Measurements from ENCODE around the gene PDE9A. TPM values are rescaled to one million over a fixed set of nuclear protein-coding genes. Genes with fewer than 3 reads are reported as not detected.

Gene PDE9A
- total RNA-seq, 1 experiment from 2014 or later: 31.9 TPM

DNA sequence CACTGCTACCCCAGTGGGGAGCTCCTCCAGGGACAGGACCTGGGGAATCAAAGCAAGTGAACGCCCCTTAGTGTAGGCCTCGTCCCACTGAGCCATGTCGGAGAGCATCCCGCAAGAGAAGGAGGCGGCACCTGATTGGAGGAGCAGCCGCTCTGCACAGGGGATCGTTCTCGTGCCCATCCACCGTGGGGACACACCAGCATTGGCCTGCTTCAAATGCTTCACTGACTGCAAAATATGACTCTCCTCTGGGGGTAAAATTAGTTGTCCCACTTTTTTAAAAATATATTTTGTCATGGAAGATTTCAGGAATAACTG lies 111.0 kb downstream of the PDE9A start:
- no peak overlapping the region for H2BK120ac ChIP-seq (ENCODE audit: low read depth, low read length, poor library complexity, severe bottlenecking)
- no peaks in the 10 kb centered on the region for H3K4me1 Mint-ChIP-seq
- H2AFZ ChIP-seq (ENCODE audit: low read length): no peak overlapping the region
- H2AK5ac ChIP-seq (ENCODE audit: insufficient read length, low read length): no peak overlapping the region
- H2BK15ac ChIP-seq (ENCODE audit: low read depth, low read length): no peak overlapping the region
- H4K20me1 ChIP-seq (ENCODE audit: control insufficient read depth, insufficient read depth, insufficient read length): no peaks in the 10 kb centered on the region
- H3K9me3 ChIP-seq (ENCODE audit: control insufficient read depth, low read depth, low read length): no peaks in the 10 kb centered on the region
- WGBS (ENCODE audit: extremely low coverage, insufficient read length, low lambda C conversion rate): no CpG with 5 or more reads among the region's 9 CpGs
- H2BK5ac ChIP-seq (ENCODE audit: insufficient read length, low read length): no peak overlapping the region
- no peak overlapping the region for H2BK20ac ChIP-seq (ENCODE audit: low read depth, low read length, poor library complexity, severe bottlenecking)
- H3K9me3 Mint-ChIP-seq: peaks cover 0 to 2% of the 10 kb centered on the region in 2 experiments; a peak in 2 of 5 replicates
- no peak overlapping the region for H3K4me2 ChIP-seq (ENCODE audit: insufficient read depth, insufficient read length, low read length)
- no peak for DNase-seq
- H3K27ac ChIP-seq (ENCODE audit: insufficient read length, low read depth, low read length): no peak overlapping the region
- no peak overlapping the region for H2BK12ac ChIP-seq (ENCODE audit: insufficient read length, low read depth, low read length)
- no peak overlapping the region for H4K91ac ChIP-seq (ENCODE audit: insufficient read length, low read depth, low read length)
- H3K4me3 Mint-ChIP-seq: no peak overlapping the region
- H3T11ph ChIP-seq (ENCODE audit: low read length): no peak overlapping the region
- H3K27me3 ChIP-seq (ENCODE audit: insufficient read depth, low read length): no peaks in the 10 kb centered on the region
- no peak overlapping the region for H3K23ac ChIP-seq (ENCODE audit: insufficient read length, low read depth, low read length)
- TF ChIP-seq, protein P1, sequence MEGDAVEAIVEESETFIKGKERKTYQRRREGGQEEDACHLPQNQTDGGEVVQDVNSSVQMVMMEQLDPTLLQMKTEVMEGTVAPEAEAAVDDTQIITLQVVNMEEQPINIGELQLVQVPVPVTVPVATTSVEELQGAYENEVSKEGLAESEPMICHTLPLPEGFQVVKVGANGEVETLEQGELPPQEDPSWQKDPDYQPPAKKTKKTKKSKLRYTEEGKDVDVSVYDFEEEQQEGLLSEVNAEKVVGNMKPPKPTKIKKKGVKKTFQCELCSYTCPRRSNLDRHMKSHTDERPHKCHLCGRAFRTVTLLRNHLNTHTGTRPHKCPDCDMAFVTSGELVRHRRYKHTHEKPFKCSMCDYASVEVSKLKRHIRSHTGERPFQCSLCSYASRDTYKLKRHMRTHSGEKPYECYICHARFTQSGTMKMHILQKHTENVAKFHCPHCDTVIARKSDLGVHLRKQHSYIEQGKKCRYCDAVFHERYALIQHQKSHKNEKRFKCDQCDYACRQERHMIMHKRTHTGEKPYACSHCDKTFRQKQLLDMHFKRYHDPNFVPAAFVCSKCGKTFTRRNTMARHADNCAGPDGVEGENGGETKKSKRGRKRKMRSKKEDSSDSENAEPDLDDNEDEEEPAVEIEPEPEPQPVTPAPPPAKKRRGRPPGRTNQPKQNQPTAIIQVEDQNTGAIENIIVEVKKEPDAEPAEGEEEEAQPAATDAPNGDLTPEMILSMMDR (conservative IDR thresholded peaks at IDR 0.05): no peak
- no peaks in the 10 kb centered on the region; the same call in 1 of the 2 replicates for H3K27me3 Mint-ChIP-seq (ENCODE audit: low read depth)
- no peak overlapping the region for H3K14ac ChIP-seq (ENCODE audit: insufficient read depth, low read length)
- no peak overlapping the region for H3K18ac ChIP-seq (ENCODE audit: insufficient read length, low read depth, low read length)
- no peak overlapping the region for H3K9ac ChIP-seq (ENCODE audit: extremely low read depth, insufficient read length, low read length)
- H3K79me2 ChIP-seq (ENCODE audit: insufficient read depth, low read length): no peaks in the 10 kb centered on the region
- no peaks in the 10 kb centered on the region for H3K4me1 ChIP-seq (ENCODE audit: insufficient read depth, low read length)
- no peak overlapping the region for H3K27ac Mint-ChIP-seq
- H3K4ac ChIP-seq (ENCODE audit: low read depth, low read length): no peak overlapping the region
- no peak overlapping the region for H4K5ac ChIP-seq (ENCODE audit: insufficient read length, low read depth, low read length)
- no peak overlapping the region for H3K56ac ChIP-seq (ENCODE audit: insufficient read length, low read depth, low read length)
- peaks cover 48 to 85% (median 69%) of the 10 kb centered on the region in 3 experiments for H3K36me3 Mint-ChIP-seq (ENCODE audit: insufficient read depth in 1 of 3, low read depth in 3 of 3)
- no peaks in the 10 kb centered on the region for H3K79me1 ChIP-seq (ENCODE audit: insufficient read depth, low read depth, low read length, poor library complexity, severe bottlenecking)
- H4K8ac ChIP-seq (replicated peaks; ENCODE audit: insufficient read length, low read depth, low read length): no peak overlapping the region
- no peaks in the 10 kb centered on the region for H3K23me2 ChIP-seq (ENCODE audit: insufficient read length, low read depth, low read length, poor library complexity, severe bottlenecking)
